KOPT-K1 (cell line): Measurements from ENCODE around the gene MAD1L1.

Experiments used
- H3K27ac ChIP-seq: fragments of 200-600 bp; sonication (generic); 2 replicates; pipeline ENCODE4 v1.5.1; 2016; ENCODE audit warnings: antibody characterized with exemption, mild to moderate bottlenecking, low read depth, low read length; ENCODE audit not compliant: poor library complexity, severe bottlenecking
- H3K36me3 ChIP-seq: fragments of 200-600 bp; sonication (generic); 2 replicates; pipeline ENCODE4 v1.5.1; 2017; ENCODE audit warnings: antibody characterized with exemption, mild to moderate bottlenecking, low read length, moderate library complexity; ENCODE audit not compliant: insufficient read depth
- H3K9me3 ChIP-seq: fragments of 200-600 bp; sonication (generic); 2 replicates; pipeline ENCODE4 v1.5.1; 2017; ENCODE audit warnings: antibody characterized with exemption, low read length, mild to moderate bottlenecking; ENCODE audit not compliant: insufficient read depth, poor library complexity, severe bottlenecking

MAD1L1 gene

GRCh38 chr7:1814089-1814811 is 418.5 kb downstream of the MAD1L1 start:
- no peaks in the 10 kb centered on the region for H3K9me3 ChIP-seq
- peaks cover 5% of the 10 kb centered on the region; the same call in 1 of the 2 replicates for H3K36me3 ChIP-seq
- no peak overlapping the region for H3K27ac ChIP-seq

- H3K9me3 ChIP-seq, result no peaks in the 10 kb centered on the region
- H3K27ac ChIP-seq, result no peak overlapping the region
- H3K36me3 ChIP-seq, result peaks cover 5% of the 10 kb centered on the region; the same call in 1 of the 2 replicates
These were observed 419.2 kb downstream of the MAD1L1 start for GRCh38 chr7:1813394-1814088.

GRCh38 chr7:1812509-1813393 is 420.0 kb downstream of the MAD1L1 start:
- Histone ChIP-seq H3K9me3 (no peaks in the 10 kb centered on the region), H3K36me3 (peaks cover 5% of the 10 kb centered on the region; the same call in 1 of the 2 replicates), H3K27ac (no peak overlapping the region)

- Histone ChIP-seq H3K9me3 (no peaks in the 10 kb centered on the region), H3K27ac (no peak overlapping the region), H3K36me3 (peaks cover 5% of the 10 kb centered on the region; the same call in 1 of the 2 replicates)
These were observed 420.8 kb downstream of the MAD1L1 start for GRCh38 chr7:1811850-1812508.

GRCh38 chr7:1810961-1811849 is 421.5 kb downstream of the MAD1L1 start:
- H3K36me3 ChIP-seq, result peaks cover 5% of the 10 kb centered on the region; the same call in 1 of the 2 replicates
- no peaks in the 10 kb centered on the region for H3K9me3 ChIP-seq
- H3K27ac ChIP-seq, result no peak overlapping the region

DNA sequence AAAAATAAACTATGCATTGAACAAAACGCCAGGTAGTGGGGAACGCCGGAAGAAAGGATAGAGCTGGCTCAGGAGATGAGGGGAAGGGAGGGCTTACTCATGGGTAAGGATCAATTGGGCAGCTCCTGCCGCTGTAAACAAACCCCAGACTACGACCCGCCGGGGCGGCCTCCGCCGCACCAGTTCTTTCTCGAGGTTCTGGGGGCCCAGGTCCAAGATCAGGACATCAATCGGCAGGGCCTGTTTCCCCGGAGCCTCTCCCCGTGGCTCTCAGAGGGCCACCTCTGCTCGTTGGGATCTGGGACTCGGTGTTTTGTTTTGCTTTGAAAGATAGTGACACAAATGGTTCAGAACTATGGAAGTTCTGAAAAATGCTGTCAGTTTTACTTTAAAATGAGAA is 422.2 kb downstream of the MAD1L1 start:
- Histone ChIP-seq H3K9me3 (no peaks in the 10 kb centered on the region), H3K36me3 (peaks cover 5% of the 10 kb centered on the region; the same call in 1 of the 2 replicates), H3K27ac (no peak overlapping the region)

DNA sequence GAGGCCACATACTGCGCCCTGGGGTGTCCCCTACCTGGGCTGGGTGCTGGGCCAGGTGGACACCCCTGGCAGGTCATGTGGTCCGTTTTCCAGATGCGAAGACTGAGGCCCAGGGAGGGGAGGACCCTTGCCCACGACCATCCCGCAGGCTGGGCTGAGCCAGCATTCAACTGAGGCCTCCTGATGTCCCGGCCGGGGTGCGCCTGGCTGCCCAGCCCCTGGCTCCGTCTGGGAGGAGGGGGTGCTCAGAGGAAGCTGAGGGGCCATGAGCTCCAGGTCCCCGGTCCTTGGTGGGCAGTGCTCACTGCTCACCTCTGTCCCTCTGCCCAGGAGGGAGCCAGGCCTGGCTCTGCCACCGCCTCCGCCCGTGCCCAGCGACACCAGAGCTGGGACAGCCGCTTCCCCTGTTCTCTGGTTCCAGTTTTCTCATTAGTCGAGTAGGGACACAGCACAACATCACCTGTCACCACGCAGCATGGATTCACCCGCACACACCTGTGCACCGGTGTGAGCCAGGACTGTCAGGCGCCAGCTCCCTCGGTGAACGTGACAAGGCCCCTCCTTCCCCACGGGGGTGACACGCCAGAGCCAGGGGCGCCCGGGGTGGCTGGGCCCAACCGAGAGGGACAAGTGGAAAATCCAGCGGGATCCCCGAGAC is 423.0 kb downstream of the MAD1L1 start:
- Histone ChIP-seq H3K9me3 (no peaks in the 10 kb centered on the region), H3K27ac (no peak overlapping the region), H3K36me3 (peaks cover 5% of the 10 kb centered on the region; the same call in 1 of the 2 replicates)

DNA sequence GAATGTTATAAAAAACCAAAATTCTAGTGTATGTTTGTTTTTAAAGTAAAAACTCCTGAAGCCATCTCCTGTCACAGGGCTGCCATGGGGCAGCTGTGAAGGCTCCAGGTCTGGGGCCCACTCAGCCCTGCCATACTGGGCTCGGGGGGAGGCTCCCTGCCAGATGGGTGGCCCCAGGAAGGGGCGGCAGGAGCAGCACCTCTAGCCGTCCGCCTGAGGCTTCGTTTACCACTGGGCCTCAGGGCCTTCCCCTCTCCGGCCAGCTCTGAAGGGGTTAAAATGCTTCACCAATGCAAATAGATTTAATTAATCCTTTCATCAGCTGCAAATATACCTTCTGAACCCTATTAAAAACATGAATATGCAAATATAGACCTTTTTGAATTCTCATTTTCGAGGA is 423.7 kb downstream of the MAD1L1 start:
- no peak overlapping the region for H3K27ac ChIP-seq
- no peaks in the 10 kb centered on the region for H3K36me3 ChIP-seq

DNA sequence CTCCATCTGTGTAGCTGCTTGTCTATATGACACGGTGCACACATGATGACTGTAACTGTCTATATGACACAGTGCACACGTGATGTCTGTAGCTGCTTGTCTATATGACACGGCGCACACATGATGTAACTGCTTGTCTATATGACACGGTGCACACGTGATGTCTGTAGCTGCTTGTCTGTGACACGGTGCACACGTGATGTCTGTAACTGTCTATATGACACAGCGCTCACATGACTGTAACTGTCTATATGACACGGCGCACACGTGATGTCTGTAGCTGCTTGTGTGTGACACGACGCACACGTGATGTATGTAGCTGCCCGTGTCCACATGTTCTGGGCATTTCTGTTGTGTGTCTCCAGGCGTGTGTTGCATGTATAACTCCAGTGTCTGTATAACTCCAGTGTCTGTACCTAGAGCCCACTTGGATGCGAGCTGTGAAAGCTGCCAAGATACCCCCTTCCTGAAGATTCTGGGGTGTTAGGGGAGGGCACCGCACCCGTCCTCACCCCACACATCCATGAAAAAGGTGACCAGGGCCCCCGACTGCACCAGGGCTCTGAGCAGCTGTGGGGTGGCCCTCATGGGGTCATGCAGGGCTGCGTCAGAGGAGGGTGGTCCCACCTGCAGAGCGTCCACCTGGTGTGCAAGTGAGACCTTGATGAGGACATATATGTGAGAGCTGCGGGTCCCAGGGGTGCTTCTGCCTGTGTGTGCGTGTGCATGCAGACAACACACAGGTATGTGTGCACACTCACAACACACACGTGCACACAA is 424.7 kb downstream of the MAD1L1 start:
- no peak overlapping the region for H3K27ac ChIP-seq
- no peaks in the 10 kb centered on the region for H3K36me3 ChIP-seq
- H3K9me3 ChIP-seq, result no peaks in the 10 kb centered on the region

More for the DNA sequence above, 423.7 kb downstream of the MAD1L1 start:
- H3K9me3 ChIP-seq, result no peaks in the 10 kb centered on the region

DNA sequence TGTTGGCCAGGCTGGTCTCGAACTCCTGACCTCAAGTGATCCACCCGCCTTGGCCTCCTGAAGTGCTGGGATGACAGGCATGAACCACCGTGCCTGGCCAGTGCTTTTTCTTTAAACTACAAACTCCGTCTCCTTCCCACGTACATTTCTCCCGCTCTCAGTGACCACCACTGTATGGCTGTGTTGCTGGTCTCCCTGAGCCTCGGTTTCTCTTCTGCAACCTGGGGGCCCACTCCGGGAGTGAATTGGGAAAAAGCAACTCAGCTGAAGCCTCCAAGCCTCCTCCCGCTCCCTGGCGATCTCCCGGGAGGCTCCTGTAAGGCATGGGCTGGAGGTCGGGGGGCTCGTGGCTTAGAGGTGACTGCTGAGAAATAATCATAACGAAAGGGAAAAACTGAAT is 426.4 kb downstream of the MAD1L1 start:
- no peak overlapping the region for H3K27ac ChIP-seq
- H3K9me3 ChIP-seq, result no peaks in the 10 kb centered on the region
- no peaks in the 10 kb centered on the region for H3K36me3 ChIP-seq

- Histone ChIP-seq H3K27ac (no peak overlapping the region), H3K36me3 (no peaks in the 10 kb centered on the region), H3K9me3 (no peaks in the 10 kb centered on the region)
These were observed 428.4 kb downstream of the MAD1L1 start for GRCh38 chr7:1804310-1804709.

DNA sequence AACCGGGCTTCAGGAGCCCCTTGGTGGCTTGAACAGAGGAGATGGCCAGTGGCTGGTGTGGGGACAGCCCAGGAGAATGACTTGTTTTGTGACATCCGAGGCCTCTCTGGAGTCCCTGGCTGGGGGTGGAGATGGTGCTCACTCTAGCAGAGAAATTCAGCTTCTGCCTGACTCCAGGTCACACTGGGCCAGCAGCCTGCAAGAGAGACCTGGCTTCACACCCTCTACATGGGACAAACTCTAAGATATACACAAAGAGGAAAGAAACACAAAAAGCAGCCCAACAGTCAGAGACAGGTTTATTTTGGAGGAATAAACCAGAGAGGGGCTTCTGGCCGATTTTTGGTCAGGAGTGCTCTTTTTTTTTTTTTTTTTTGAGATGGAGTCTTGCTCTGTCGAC is 429.8 kb downstream of the MAD1L1 start:
- H3K9me3 ChIP-seq, result no peaks in the 10 kb centered on the region
- no peaks in the 10 kb centered on the region for H3K36me3 ChIP-seq
- no peak overlapping the region for H3K27ac ChIP-seq

DNA sequence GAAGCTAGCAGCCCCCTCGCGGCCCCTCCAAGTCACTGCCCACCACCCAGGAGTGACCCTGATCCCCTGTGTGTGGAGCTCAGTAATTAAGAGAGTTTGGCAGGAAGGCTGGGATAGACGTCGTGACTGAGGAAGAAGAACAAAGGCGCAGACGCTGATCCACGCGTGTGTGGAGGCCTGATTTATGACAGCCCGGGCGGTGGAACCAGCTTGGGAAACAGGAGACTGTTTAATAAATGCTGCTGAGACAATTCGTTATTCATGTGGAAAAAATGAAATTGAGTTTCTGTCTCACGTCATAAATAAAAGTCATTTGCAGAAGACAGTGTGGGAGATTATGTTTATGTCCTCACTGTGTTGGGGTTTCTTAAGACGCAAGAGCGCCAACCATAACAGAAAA is 431.8 kb downstream of the MAD1L1 start:
- H3K27ac ChIP-seq, result no peak overlapping the region
- H3K36me3 ChIP-seq, result no peaks in the 10 kb centered on the region
- H3K9me3 ChIP-seq, result no peaks in the 10 kb centered on the region
